Measurements from ENCODE around the gene TRAPPC12.

GRCh38 chr2:3500326-3500899, 120.9 kb downstream of the TRAPPC12 start:
- TF ChIP-seq CTCF (IDR thresholded peaks at IDR 0.05) (no peak), POLR2A (IDR thresholded peaks at IDR 0.05) (no peak)

All from transverse colon (tissue), 3 donors.